Stimulated activated effector memory CD8-positive, alpha-beta T cell treated with anti-CD3 and anti-CD28 coated beads, Interleukin-12 subunit alpha, Interleukin-12 subunit beta, amount 100 ng/mL, for 72 hours (primary cell): ENCODE data around the gene ELK3.
A peak's percentile ranks its signal among the peaks of the same experiment; 100 is the strongest.

Experiments used
- ATAC-seq: fragments of 150-1000 bp; cut with Tn5 transposase; 2 replicates; pipeline ENCODE4 v1.10.0; 2021
- DNase-seq, 2 donors: peaks; one replicate each; pipeline ENCODE4 v3.0.0; 2021 to 2022; ENCODE audit warnings: low spot score in 2 of 2
- H3K27ac Mint-ChIP-seq: one replicate; pipeline ENCODE4 v1.8.0; 2022; ENCODE audit warnings: mild to moderate bottlenecking, mixed read lengths
- H3K36me3 Mint-ChIP-seq: one replicate; pipeline ENCODE4 v1.8.0; 2022; ENCODE audit warnings: mild to moderate bottlenecking, mixed read lengths
- H3K4me1 Mint-ChIP-seq: one replicate; pipeline ENCODE4 v1.8.0; 2022; ENCODE audit warnings: mixed read lengths
- H3K4me3 Mint-ChIP-seq: one replicate; pipeline ENCODE4 v1.8.0; 2022; ENCODE audit warnings: mild to moderate bottlenecking, mixed read lengths
- H3K9me3 Mint-ChIP-seq: one replicate; pipeline ENCODE4 v1.8.0; 2022; ENCODE audit warnings: mixed read lengths

ELK3 gene

DNA sequence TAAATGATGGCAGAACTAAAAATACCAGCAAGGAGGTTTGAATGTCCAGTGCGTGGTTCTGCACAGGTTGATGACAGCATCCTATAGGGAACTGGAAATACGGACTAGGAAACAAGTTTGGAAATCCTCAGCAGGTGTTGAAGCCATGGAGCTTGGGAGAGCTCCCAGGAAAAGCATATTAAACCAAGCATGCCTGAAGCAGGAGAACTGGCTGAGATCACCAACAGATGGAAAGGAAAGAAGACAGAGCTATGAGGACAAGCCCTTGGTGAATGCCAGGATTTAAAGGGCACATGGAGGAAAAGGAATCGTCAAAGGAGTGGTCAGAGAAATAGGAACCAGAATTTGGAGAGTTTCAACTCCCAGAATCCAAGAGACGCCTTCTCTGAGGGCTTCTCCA is 21.2 kb upstream of the ELK3 start:
- Mint-ChIP-seq H3K9me3 (peaks cover 3% of the 10 kb centered on the region), H3K4me3 (no peak overlapping the region), H3K27ac (no peak overlapping the region), H3K36me3 (no peaks in the 10 kb centered on the region), H3K4me1 (peaks cover 20% of the 10 kb centered on the region)
- ATAC-seq (no peak), DNase-seq (no peak)

DNA sequence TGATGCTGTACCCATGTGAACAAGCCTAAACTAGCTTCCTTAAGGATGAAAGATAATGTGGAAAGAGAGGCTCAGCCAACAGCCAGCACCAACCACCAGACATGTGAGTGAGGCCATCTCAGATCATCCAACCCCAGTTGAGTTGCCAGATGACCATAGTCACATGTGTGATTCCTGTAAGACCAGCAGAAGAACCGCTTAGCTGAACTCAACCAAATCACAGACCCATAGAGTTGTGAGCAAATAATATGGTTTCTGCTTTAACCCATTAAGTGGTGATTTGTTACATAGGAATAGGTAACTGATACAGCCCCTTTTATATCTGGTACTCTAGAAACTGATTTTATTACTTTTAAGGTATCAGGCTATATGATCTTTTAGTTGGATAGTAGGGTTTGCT is 17.6 kb upstream of the ELK3 start:
- peaks cover 14% of the 10 kb centered on the region for H3K4me1 Mint-ChIP-seq
- H3K27ac Mint-ChIP-seq, result no peak overlapping the region
- no peak for ATAC-seq
- DNase-seq, result no peak
- no peak overlapping the region for H3K4me3 Mint-ChIP-seq
- H3K9me3 Mint-ChIP-seq, result peaks cover 3% of the 10 kb centered on the region
- no peaks in the 10 kb centered on the region for H3K36me3 Mint-ChIP-seq

DNA sequence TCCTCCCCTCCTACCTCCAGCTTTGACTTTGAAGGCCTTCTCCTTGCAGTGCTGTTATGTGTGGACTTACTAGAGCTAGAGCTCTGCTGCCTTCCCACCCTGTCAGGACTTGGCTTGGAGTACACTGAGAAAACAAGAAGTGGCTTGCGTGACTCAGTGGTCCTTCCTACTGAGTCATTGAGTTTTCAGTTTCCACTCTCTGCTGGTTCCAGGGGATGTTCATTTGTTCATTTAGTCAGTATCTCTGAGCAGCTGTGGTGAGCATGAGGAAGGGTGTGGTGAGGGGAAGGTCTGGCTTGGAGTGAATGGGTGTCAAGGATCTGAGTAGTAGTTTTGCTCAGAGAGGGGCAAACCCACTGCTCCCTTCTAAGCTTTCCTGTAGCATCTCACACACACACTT is 17.2 kb upstream of the ELK3 start:
- DNase-seq, result peak; percentile 43 to 84
- H3K4me3 Mint-ChIP-seq, result no peak overlapping the region

DNA sequence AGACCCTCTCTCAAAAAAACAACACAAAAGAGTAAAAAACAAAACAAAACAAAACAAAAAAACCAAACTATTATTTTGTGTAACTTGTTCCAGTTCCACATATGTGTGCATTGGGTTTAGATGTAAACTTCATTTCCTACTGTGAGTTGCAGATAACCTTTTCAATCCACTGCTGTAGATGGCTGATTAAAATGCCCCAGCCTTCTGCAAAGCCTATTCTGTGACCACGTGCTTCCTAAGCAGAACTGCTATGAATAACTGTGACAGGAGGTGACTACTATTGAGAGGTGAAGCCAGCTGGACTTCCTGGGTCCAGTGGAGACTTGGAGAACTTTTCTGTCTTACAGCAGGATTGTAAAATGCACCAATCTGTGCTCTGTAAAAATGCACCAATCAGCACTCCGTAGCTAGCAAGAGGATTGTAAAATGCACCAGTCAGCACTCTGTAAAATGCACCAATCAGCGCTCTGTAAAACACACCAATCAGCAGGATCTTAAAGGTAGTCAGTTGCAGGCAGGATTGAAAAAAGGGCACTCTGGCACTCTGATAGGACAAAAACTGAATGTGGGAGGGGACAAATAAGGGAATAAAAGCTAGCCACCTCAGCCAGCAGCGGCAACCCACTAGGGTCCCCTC is 10.3 kb upstream of the ELK3 start:
- H3K9me3 Mint-ChIP-seq, result no peaks in the 10 kb centered on the region
- no peak for DNase-seq
- peak; percentile 67 for ATAC-seq
- H3K4me3 Mint-ChIP-seq, result no peak overlapping the region
- H3K36me3 Mint-ChIP-seq, result no peaks in the 10 kb centered on the region
- peaks cover 18% of the 10 kb centered on the region for H3K4me1 Mint-ChIP-seq
- H3K27ac Mint-ChIP-seq, result no peak overlapping the region

More for the DNA sequence above, 17.2 kb upstream of the ELK3 start:
- peaks cover 11% of the 10 kb centered on the region for H3K4me1 Mint-ChIP-seq
- peak; percentile 99 for ATAC-seq
- H3K27ac Mint-ChIP-seq, result no peak overlapping the region
- H3K36me3 Mint-ChIP-seq, result no peaks in the 10 kb centered on the region
- H3K9me3 Mint-ChIP-seq, result peaks cover 3% of the 10 kb centered on the region

DNA sequence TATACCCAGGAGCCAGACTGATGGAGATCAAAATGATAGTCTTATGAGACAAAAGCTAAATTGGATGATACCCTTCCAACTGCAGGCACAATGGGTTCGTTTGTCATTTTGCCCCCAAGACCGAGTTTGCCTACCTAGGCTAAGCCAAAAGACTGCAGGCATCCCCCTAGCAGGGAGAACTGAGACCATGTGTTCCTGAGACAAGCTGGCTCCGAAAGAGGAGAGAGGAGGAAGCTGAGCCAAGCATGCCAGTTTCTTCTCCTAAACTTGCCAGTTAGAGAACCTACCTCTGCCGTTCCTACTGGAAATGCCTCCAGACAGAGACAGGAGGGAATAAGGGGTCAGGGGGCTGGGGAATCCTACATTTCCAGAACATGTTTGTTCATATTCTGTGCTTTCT is 8.3 kb upstream of the ELK3 start:
- no peaks in the 10 kb centered on the region for H3K9me3 Mint-ChIP-seq
- no peak overlapping the region for H3K27ac Mint-ChIP-seq
- peaks cover 31% of the 10 kb centered on the region for H3K4me1 Mint-ChIP-seq
- no peaks in the 10 kb centered on the region for H3K36me3 Mint-ChIP-seq
- DNase-seq, result no peak
- no peak overlapping the region for H3K4me3 Mint-ChIP-seq
- ATAC-seq, result no peak

DNA sequence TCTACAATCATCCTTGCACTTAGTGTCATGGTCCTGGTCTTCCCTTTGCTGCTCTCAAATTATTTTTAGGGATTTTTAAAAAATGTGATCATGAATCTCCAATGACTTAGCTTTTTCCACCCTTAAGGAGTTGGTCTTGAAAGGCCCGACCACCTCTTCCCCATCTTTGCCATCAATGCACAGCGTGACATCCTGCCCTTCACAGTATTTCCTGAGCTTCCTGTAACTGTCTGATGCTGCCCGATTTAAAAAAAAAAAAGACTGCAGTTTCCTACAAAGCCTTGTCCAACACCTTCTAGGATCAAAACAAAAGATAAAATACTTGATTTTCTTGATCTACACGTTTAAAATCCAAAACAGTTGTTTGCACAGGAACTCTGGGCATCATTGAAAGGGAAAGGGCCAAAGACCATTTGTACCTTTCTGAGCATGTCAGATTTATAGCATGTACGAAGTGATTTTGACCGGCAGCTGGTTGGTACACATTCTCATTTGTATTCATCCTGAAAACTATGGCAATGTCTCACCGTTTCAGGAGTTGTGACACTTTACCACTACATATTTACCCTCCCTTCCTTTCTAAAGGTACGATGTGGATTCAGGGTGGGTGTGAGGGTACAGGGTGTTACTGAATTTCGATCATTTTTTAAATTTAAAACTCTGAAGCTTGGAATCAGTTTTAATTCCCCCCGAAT is 7.4 kb upstream of the ELK3 start:
- DNase-seq (no peak), ATAC-seq (peak; percentile 58)
- peak overlapping the region; percentile 44 for H3K4me3 Mint-ChIP-seq
- H3K4me1 Mint-ChIP-seq, result peaks cover 31% of the 10 kb centered on the region
- H3K27ac Mint-ChIP-seq, result peak overlapping the region; percentile 35
- H3K36me3 Mint-ChIP-seq, result no peaks in the 10 kb centered on the region
- no peaks in the 10 kb centered on the region for H3K9me3 Mint-ChIP-seq

DNA sequence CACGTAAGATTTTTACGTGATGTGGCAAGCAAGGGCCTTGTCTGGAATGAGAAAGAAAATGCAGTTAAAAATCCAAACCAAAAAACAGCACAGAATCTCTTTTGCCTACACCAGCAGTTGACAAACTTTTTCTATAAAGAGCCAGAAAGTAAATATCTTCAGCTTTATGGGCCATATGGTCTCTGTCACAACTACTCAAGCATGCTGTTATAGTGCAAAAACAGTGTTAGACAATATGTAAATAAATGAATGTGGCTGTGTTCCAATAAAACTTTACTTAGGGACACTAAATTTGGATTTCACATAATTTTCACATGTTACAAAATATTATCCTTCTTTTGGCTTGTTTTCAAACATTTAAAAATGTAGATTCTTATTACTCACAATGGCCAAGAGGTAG is 6.2 kb upstream of the ELK3 start:
- ATAC-seq (no peak), DNase-seq (no peak)
- Mint-ChIP-seq H3K4me3 (no peak overlapping the region), H3K27ac (peak overlapping the region; percentile 50), H3K36me3 (no peaks in the 10 kb centered on the region), H3K4me1 (peaks cover 42% of the 10 kb centered on the region), H3K9me3 (no peaks in the 10 kb centered on the region)

DNA sequence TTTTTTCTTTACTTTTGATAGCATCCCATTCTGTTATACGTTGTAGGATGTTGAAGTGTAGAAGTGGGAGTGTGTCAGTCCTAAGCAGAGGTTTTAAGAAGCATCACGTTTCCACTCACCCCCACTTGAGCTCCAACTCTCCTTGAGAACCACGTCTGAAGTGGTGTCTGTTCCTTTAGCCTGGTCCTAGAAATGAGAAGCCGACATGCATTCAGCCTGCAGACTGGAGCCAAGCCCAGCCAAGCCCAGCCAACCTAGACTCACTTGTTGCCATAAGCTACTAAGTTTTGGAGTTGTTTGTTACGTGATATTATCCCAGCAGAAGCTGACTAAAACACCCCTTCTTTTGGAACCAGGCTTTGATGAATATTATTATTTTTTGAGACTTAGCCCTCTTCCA is 4.4 kb upstream of the ELK3 start:
- Mint-ChIP-seq H3K9me3 (no peaks in the 10 kb centered on the region), H3K36me3 (no peaks in the 10 kb centered on the region), H3K27ac (peak overlapping the region; percentile 15), H3K4me1 (peaks cover 43% of the 10 kb centered on the region), H3K4me3 (no peak overlapping the region)
- DNase-seq, result no peak
- ATAC-seq, result no peak

DNA sequence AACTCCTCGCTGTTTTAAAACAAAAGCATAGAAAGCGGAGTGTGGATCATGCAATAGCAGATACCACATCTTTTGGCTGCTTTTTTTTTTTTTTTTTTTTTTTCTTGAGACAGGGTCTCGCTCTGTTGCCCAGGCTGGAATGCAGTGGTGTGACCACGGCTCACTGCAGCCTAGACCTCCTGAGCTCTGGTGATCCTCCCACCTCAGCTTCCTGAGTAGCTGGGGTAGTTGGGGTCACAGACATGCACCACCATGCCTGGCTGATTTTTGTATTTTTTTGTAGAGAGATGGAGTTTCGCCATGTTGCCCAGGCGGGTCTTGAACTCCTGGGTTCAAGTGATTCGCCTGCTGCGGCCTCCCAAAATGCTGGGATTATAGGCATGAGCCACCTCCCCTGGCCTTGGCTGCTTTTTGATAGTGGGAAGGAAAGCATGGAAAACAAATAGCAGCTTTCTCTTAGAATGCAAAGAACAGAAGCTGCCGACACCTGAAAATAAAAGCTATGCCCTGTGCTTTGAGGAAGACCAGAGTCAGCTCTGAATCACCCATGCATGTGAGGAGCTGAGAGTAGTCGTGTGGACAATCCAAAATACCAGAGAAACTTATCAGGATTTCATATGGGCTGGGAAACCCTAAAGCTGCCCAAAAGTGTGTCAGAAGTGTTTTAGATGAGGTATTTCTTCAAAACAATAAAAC is 3.6 kb upstream of the ELK3 start:
- ATAC-seq (no peak), DNase-seq (no peak)
- Mint-ChIP-seq H3K27ac (peak overlapping the region; percentile 34), H3K36me3 (peaks cover 6% of the 10 kb centered on the region), H3K4me3 (no peak overlapping the region), H3K4me1 (peaks cover 43% of the 10 kb centered on the region), H3K9me3 (no peaks in the 10 kb centered on the region)

DNA sequence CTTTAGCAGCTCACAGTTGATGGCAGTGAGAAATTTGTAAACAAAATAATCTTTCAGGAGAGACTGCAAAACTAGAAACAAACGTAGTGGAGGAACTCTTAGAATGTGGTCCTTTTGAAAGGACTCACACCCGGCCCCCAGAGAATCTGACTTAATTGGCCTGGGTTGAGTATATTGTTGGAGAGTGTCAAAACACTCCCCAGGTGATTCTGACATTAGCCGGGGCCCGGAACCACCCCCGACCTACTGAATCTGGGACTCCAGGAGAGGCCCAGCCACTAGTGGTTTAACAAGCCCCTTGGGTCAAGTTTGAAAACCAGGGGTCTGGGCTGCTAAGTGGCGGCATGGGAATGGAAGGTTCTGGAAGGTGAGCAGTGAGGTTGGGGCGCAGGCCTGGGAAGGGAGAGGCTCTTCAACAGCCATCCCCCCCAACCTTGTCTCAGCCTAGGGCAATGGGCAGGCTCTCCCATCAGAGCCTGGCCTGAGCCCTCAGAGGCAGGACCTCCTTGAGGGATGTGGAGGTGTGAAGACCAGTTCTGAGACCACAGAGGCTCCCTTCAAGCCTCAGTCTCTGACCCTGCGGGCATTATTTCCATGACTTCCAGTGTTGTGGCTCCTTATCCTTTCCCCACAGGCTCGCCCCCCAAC is 1.1 kb upstream of the ELK3 start:
- Mint-ChIP-seq H3K4me3 (peak overlapping the region; percentile 94), H3K4me1 (peaks cover 43% of the 10 kb centered on the region), H3K9me3 (no peaks in the 10 kb centered on the region), H3K36me3 (peaks cover 11% of the 10 kb centered on the region), H3K27ac (peak overlapping the region; percentile 98)
- DNase-seq (no peak), ATAC-seq (no peak)

DNA sequence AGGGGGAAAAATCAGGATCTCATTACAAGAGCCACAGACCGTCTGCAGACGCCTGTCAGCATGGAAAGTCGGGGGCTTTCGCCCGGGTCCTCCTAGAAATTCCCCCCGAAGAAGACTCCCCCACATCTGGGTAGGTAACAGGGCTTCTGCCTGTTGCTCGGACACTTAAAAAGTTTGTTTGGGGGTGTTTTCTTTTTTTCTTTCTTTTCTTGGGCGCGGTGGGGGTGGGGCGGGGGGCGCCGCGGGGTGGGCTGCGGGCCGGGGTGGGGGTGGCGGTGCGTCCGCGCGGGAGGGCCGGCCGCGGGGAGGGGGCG is 358 bp downstream of the ELK3 start:
- peaks cover 58% of the 10 kb centered on the region for H3K4me1 Mint-ChIP-seq

DNA sequence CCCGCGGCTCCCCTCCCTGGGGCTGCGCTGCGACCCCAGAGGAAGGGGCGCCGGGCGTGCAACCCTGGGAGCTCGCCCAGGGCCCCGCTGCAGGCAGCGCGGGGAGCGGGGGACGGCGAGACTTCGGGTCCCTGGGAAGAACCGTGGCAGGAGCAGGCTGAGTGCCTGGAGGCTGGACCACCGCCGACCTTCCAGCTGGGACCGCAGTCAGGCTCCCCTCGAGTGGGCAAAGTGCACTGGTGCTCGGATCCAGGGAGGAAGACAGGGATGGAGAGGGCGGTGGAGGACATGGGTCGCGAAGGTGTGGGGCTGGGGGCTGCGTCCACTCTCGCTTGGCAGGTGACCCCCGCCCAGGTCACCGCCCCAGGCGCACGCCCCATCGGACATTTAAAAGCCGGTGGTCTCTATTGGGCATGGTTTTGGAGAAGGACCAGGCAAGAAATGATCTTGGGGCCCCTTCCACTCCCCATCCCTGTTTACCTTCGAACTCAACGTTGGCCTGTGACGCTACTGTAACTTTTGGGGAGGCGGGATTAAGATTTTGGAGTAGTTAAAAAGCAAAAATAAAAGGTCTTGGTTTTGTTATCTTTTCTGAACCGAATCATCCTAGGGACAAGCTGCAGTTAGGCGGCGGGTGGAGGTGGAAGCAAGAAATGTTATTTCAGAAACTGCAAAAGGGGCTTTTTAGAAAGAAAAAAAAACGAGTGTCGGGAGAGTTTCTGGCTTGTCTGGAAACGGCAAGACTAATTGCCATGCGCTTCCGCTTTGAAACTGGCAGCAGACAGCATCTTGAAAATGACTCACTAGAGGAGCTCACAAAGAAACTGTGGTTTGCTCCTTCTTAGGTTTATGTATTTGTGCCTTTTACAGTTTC is 1.0 kb downstream of the ELK3 start:
- no peaks in the 10 kb centered on the region for H3K9me3 Mint-ChIP-seq
- H3K27ac Mint-ChIP-seq, result peak overlapping the region; percentile 98
- ATAC-seq (peak; percentile 85), DNase-seq (peak; percentile 30 to 80)
- peaks cover 11% of the 10 kb centered on the region for H3K36me3 Mint-ChIP-seq
- peak overlapping the region; percentile 94 for H3K4me3 Mint-ChIP-seq
- peaks cover 55% of the 10 kb centered on the region for H3K4me1 Mint-ChIP-seq

More for the DNA sequence above, 358 bp downstream of the ELK3 start:
- H3K36me3 Mint-ChIP-seq, result peaks cover 11% of the 10 kb centered on the region
- DNase-seq, result no peak
- peak overlapping the region; percentile 94 for H3K4me3 Mint-ChIP-seq
- peak overlapping the region; percentile 98 for H3K27ac Mint-ChIP-seq
- H3K9me3 Mint-ChIP-seq, result no peaks in the 10 kb centered on the region
- ATAC-seq, result no peak

DNA sequence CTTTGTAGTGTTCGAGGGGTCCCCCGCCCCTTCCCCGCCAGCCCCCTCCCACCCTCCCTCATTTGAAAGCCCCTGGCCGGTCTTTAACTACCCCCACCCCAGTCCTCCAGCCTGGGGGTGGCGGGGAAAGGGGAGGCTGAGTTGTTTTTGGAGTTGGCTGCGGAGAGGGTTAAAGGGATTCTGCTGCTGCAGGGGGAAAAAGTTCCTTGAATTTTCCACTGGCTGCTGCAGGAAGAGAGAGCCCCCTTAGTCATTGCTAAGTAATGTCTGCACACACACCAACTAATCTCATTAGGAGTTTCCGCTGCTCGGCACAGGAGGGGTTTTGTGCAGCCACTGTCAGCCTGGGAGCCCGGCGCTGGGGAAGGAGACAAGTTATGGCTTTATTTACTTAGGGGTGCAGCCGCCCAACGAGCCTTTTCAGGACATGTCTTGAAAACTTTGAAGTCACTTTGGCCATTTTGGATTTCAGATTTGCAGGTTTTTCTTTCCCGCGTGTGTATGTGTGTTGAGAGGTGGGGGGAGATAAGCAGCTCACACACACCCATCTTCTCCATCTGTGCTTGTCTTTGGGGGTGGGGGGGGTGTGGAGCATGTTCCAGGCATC is 1.8 kb downstream of the ELK3 start:
- DNase-seq, result peak; percentile 18 to 67
- Mint-ChIP-seq H3K9me3 (no peaks in the 10 kb centered on the region), H3K4me1 (peaks cover 52% of the 10 kb centered on the region)

DNA sequence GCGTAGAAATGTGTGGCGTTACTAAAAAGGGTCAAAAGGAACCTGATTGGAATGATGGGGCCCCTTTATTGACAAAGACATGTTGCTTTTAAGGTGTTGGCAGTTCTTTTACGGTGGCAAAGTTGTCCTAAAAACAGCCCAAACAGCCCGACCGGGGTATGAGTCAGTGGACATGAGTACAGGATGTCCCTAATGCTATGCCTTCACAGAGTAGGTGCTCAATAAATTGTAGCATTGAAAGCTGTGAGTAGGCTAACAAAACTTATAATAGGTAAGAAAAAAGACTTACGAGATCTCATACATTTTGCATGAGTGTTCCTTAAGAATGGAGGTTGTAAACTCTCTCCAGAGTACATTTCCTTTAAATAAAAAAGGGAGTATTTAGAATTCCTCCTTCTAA is 2.6 kb downstream of the ELK3 start:
- peak overlapping the region; percentile 94 for H3K4me3 Mint-ChIP-seq
- ATAC-seq (no peak), DNase-seq (no peak)
- peaks cover 11% of the 10 kb centered on the region for H3K36me3 Mint-ChIP-seq
- H3K4me1 Mint-ChIP-seq, result peaks cover 55% of the 10 kb centered on the region
- peak overlapping the region; percentile 98 for H3K27ac Mint-ChIP-seq
- H3K9me3 Mint-ChIP-seq, result no peaks in the 10 kb centered on the region

More for the DNA sequence above, 1.8 kb downstream of the ELK3 start:
- H3K36me3 Mint-ChIP-seq, result peaks cover 11% of the 10 kb centered on the region
- H3K4me3 Mint-ChIP-seq, result peak overlapping the region; percentile 94
- peak; percentile 12 for ATAC-seq
- H3K27ac Mint-ChIP-seq, result peak overlapping the region; percentile 98
